IMR-90 (cell line): Measurements from ENCODE around the gene IGSF9B.

Experiments
- CEBPB ChIP-seq: IDR thresholded peaks from 2 replicates; pipeline ENCODE4 v1.6.1; 2012; ENCODE audit warnings: low read depth, low read length, improper control_type of control experiment
- POLR2A ChIP-seq: IDR thresholded peaks from 2 replicates; pipeline ENCODE4 v1.6.1; 2012; ENCODE audit warnings: mild to moderate bottlenecking, low read depth, low read length
- RAD21 ChIP-seq: IDR thresholded peaks from 2 replicates; pipeline ENCODE4 v1.6.1; 2012; ENCODE audit warnings: low read length, improper control_type of control experiment
- RCOR1 ChIP-seq: IDR thresholded peaks from 2 replicates; pipeline ENCODE4 v1.6.1; 2012; ENCODE audit warnings: mild to moderate bottlenecking, low read length, improper control_type of control experiment; ENCODE audit not compliant: insufficient replicate concordance
- RFX5 ChIP-seq: IDR thresholded peaks from 2 replicates; pipeline ENCODE4 v1.8.0; 2012; ENCODE audit warnings: low read depth, mild to moderate bottlenecking, low read length, moderate library complexity
- SMC3 ChIP-seq: fragments of 150-350 bp; IDR thresholded peaks from 2 replicates; pipeline ENCODE4 v1.6.1; 2016; ENCODE audit warnings: low read depth, mild to moderate bottlenecking, antibody characterized with exemption, low read length, moderate library complexity
- TF ChIP-seq, protein P1 (sequence below): fragments of 150-350 bp; IDR thresholded peaks from 2 replicates; pipeline ENCODE4 v1.6.1; 2016; ENCODE audit warnings: low read depth, mild to moderate bottlenecking, low read length, moderate library complexity, borderline replicate concordance
- TF ChIP-seq, protein P2 (sequence below): conservative IDR thresholded peaks from 2 replicates; pipeline ENCODE4 v1.5.1; 2012; ENCODE audit warnings: mild to moderate bottlenecking, low read depth, low read length, improper control_type of control experiment
- TF ChIP-seq, protein P3 (sequence below): fragments of 150-350 bp; IDR thresholded peaks from 2 replicates; pipeline ENCODE4 v1.6.1; 2017; ENCODE audit warnings: mild to moderate bottlenecking, antibody characterized with exemption, low read length, low read depth

DNA sequence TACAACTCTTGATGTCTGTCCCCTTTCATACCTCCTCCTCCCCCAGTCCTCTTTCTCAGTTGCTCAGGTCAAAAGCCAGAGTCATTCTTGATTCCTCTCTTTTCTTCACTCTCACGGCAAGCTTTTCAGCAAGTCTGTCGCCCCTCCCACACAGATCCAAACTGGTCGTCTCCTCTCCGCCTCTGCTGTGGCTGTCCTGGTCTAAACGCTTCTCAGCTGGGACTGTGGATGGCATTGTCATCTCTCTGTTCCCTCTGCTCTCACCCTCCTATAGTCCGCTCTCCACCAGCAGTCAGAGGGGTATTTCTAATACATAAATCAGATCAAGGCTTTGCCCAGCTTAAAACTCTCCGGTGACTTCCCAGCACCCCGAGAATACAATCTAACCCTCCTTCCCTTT, 64.6 kb downstream of the IGSF9B start:
- TF ChIP-seq, protein P1, sequence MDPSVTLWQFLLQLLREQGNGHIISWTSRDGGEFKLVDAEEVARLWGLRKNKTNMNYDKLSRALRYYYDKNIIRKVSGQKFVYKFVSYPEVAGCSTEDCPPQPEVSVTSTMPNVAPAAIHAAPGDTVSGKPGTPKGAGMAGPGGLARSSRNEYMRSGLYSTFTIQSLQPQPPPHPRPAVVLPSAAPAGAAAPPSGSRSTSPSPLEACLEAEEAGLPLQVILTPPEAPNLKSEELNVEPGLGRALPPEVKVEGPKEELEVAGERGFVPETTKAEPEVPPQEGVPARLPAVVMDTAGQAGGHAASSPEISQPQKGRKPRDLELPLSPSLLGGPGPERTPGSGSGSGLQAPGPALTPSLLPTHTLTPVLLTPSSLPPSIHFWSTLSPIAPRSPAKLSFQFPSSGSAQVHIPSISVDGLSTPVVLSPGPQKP, result no peak
- TF ChIP-seq, protein P2, sequence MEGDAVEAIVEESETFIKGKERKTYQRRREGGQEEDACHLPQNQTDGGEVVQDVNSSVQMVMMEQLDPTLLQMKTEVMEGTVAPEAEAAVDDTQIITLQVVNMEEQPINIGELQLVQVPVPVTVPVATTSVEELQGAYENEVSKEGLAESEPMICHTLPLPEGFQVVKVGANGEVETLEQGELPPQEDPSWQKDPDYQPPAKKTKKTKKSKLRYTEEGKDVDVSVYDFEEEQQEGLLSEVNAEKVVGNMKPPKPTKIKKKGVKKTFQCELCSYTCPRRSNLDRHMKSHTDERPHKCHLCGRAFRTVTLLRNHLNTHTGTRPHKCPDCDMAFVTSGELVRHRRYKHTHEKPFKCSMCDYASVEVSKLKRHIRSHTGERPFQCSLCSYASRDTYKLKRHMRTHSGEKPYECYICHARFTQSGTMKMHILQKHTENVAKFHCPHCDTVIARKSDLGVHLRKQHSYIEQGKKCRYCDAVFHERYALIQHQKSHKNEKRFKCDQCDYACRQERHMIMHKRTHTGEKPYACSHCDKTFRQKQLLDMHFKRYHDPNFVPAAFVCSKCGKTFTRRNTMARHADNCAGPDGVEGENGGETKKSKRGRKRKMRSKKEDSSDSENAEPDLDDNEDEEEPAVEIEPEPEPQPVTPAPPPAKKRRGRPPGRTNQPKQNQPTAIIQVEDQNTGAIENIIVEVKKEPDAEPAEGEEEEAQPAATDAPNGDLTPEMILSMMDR, result no peak
- no peak for TF ChIP-seq POLR2A
- no peak for TF ChIP-seq RCOR1
- TF ChIP-seq RFX5, result no peak
- TF ChIP-seq CEBPB, result no peak
- TF ChIP-seq SMC3, result no peak
- no peak for TF ChIP-seq RAD21
- TF ChIP-seq, protein P3, sequence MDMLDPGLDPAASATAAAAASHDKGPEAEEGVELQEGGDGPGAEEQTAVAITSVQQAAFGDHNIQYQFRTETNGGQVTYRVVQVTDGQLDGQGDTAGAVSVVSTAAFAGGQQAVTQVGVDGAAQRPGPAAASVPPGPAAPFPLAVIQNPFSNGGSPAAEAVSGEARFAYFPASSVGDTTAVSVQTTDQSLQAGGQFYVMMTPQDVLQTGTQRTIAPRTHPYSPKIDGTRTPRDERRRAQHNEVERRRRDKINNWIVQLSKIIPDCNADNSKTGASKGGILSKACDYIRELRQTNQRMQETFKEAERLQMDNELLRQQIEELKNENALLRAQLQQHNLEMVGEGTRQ, result no peak
